Astrocyte (in vitro differentiated cells and primary cell): ENCODE results near the gene PKM.

Experiments
- CTCF ChIP-seq: IDR thresholded peaks from 2 replicates; pipeline ENCODE4 v1.5.1; 2011; ENCODE audit warnings: low read depth, mild to moderate bottlenecking, inconsistent platforms, low read length, moderate library complexity; ENCODE audit not compliant: insufficient read depth
- EZH2 ChIP-seq: IDR thresholded peaks from 2 replicates; pipeline ENCODE4 v1.6.1; 2012; ENCODE audit warnings: mild to moderate bottlenecking, low read length, inconsistent platforms; ENCODE audit not compliant: insufficient read depth

- TF ChIP-seq CTCF: no peak
- TF ChIP-seq EZH2: no peak
Measured at GRCh38 chr15:72252663-72253299, 21.8 kb upstream of the PKM start.
